GM18870 (cell line): Measurements from ENCODE around the gene CXCL17.

ENCODE experiments used
- ATAC-seq: cut with Tn5 transposase; IDR thresholded peaks from one replicate; pipeline ENCODE4 v1.9.1; 2021; ENCODE audit warnings: moderate library complexity; ENCODE audit not compliant: unreplicated experiment

CXCL17 gene

DNA sequence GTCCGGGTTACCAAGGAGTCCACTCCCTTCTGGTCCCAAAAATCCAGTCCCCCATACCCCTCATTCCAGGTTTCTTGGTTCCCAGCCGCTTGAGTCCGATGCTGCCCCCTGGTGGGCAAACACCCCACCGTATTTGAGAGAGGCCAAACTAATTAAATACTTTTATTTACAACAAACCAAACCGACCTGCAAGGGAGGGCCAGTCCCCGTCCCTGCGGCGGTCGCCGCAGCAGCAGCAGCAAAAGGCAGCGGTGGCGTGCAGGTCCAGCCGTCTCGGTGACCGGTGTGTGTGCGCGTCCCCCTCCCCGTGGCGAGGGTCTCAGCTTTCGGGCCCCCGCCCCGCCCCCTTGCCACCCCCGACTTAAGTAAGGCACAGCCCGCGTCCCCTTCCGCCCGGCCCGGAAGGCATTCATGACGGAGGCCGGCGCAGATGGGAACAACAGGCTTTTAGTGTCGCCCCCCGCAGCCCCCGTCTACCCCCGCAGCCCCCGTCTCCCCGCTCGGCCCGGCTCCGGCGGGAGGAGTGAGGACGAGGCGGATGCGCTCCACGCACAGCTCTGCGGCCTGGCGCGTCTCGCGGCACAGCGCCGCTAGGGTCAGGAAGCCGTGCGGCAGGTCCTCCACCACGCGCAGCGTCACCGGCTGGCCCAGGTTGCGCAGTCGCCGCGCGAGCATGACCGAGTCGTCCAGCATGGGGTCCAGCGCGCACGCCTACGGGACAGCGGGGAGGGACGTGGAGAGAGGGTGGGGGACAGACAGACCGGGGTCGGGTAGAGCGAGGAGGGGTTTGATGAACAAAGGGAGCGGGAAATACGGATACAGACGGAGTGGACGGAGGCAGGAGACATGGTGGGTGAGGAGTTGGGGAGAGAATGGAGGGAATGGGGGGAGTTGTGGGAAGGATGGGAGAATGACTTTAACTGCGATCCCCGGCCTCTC is 41.1 kb downstream of the CXCL17 start:
- ATAC-seq, result no peak

DNA sequence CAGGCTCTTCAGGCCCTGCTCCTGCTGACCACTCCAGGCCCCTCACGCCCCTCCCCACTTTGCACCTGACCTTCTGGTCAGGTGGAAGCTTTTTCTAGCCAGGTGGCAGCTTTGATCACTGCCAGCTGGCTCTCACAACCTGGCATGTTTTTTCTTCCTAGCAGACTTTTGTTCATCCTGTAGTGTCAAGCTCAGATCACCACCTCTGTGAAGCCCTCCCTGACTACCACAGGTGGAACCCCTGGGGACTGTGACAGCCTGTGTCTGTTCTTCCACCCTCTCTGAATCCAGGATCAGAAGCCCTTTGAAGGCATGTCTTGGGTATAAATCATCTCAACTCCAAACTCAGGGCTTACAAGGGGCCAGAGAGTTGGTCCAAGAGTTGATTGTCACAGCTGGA is 42.3 kb downstream of the CXCL17 start:
- no peak for ATAC-seq

DNA sequence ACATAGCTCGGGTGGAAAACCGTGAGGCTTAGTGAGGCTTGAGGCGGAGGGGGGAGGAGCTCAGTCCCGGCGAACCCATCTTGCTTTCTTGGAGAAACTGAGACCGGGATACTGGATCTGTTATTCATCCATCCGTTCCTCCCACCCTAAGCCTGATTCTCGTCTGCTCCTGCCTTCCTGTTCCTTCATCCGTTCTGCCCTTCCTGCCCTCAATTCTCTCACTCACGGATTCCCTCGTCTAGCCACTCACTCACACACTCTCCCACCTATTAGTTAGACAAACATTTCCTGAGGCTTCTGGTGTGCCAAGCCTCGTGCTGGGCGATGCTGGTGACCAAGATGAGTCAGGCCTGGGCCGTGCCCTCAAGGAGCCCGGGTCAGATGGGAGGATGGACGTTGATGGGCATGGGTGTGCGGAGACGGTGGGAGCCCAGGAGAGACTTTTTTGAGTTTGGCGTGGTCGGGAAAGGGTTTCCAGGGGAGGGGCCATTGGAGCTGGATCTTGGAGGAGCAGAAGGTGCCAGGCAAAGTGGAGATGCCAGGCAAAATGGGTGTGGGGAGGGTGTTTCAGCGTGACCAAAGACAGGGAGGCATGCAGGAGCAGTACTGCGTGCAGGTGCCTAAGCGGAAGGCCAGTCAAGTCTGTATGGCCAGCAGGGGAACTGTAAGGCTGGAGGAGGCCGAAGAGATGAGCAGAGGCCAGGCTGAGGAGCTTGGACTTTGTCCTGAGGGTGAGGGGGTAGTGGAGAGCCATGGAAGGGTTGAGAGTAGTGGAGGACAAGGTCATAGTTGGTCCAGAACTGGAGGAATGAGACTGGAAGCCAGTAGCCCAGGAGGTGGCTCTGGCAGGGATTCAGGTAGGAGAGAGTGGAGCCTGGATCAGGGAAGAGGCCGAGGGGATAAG is 45.2 kb downstream of the CXCL17 start:
- ATAC-seq, result no peak

DNA sequence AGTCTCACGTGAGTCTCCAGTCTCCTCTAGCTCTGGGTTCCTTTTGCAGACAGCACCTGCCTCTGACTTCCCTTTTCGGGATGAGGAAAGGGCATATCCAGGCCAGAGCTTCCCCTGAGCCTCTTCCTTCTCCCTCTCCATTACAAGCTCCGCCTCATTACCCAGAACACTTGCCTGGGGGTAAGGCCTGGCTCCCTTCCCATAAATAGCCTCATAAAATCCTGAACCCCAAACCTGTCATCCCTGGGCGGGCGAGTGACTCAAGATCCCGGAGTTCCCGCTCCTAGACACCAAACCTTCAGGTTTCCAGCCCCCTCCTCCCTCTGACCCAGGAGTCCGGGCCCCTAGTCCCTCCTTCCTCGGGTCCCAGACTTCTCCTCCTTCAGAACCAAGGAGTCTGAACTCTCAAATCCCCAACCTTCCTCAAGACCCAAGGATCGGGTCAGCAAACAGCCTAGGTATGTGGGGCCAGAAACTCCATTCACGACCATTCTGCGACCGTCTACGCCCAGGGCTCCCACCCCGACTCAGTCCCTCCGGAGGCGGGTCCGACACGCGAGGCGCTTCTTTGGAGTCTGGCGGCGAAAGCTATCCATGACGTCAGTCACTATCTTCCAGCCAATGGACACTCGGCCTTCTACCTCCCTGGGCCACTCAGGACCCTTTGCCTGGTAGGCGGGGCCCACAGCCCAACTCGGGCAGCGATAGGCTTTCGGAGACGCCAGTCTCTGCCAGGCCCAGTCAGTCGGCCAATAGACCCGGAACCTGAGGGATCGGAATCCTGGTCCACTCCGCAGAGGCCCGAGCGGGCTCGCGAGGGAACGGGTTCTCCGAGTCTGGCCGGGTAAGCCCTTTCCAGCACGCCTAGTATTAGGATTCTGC is 46.1 kb downstream of the CXCL17 start:
- peak; percentile 78 for ATAC-seq

DNA sequence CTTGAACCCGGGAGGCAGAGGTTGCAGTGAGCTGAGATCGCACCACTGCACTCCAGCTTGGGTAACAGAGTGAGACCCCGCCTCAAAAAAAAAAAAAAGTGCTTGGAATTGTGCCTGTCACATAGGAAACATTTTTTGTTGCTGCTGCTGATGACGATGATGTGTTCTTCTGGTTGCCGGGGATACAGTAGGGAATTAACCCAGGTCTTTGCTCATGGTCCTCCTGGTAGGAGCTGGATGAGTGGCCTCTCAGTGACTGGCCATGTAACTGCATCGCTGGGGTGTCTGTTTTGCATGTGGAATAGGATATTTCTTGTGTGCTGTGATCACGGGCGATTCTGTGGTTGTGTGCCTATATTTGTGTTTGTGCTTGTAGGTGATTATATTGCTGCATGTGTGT is 48.0 kb downstream of the CXCL17 start:
- ATAC-seq, result no peak

DNA sequence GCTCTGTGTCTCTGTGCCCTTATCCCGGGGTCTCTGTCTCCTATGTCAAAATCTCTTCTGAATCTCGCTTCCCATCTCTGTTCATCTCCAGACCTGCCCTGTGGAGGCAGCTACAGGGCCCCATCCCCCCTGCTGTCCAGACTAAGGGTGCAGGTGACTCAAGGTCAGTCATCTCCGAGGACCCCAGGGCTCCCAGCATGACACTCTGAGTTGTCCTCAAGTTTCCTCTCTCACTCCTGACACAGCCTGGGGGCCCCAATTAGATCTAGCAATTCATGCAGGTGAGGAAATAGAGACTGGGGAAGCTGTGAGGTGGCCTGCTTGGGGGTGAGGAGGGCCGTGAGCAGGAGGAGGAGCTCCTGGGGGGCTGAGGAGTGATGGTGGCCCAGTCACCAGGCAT is 50.6 kb downstream of the CXCL17 start:
- no peak for ATAC-seq

DNA sequence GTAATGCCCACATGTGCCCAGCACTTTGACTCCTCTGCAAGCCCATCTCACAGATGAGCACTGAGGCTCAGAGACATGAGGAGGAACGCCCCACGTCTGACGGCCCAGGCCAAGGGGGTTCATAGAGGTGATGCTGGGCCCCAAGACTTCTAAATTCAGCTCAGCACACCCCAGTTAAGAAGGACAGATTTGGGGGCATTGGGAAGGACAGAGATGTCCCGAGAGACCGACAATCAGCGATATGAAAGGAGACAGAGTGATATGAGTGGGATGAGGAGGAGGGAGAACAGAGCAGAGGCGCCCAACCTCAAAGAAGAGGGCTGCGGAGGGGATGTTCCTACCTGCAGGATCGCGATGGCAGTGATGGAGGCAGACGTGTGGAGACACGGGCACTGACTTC is 52.8 kb downstream of the CXCL17 start, which contains the start of gene CNFN:
Gene CNFN (minus strand): TSS at position 399 of the 400 bp plus-strand sequence. CDS start 1,260 bp downstream, outside the sequence.
- ATAC-seq, result no peak

DNA sequence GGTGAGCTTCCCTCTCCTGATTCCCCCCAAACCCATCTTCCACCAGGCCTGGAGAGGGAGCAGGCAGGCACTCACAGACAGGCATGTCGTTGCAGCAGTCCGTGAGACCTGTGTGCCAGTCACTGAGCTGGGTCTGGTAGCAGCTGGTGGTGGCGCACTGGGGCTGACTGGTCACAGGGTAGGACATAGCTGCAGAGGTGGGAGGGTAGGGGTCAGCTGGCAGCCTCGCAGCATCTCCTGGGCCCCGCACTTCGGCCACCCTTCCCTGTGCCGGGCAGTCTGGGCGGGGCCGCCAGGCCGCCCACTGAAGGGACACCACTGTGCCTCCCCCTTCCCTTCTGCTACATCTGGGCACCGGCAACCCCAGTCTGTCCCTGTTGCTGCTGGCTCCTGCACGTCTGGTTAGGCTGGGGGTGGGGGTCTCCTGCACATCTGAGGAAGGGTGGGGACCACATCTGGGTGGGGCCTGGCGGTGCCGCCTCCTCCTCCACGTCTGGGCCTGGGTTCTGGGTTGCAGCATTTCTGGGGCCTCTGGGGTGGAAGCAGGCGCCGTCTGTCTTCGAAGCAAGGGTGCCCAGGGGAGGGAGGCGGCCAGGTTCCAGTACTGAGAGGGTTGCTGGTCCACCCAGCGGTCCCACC is 53.8 kb downstream of the CXCL17 start:
- no peak for ATAC-seq

DNA sequence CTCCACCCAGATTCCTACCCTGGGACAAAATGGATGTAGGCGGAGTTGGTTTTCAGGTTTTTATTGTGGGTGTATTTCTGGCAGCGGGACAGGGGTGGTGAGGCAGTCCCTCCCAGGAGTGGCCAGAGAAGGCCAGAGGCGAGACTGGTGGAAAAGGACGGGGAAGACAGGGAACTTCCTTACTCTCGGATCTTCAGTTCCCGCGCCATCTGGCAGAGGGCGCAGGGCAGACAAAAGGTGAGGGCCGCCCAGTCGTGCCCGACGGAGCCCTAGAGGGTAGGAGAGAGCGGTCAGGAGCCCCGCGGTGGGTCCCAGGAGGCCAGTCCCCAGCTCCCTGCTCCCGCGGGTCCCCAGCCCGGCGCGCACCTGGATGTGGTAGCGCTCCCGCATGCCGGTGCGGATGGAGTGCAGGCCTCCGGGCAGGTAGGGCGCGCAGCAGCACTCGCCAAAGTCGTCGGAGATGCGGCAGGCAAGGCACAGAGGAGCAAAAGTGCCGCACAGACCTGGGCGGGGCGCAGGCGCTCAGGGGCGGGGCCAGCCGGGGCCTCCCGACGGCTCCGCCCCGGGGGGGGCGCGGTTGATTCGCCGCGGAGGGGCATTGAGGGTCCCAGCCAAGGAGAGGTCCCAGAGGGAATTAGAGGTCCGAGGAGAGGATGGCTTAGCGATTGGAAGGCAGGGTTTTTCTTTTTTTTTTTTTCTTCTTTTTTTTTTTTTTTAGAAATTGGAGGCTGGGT is 55.6 kb downstream of the CXCL17 start:
- ATAC-seq, result no peak

DNA sequence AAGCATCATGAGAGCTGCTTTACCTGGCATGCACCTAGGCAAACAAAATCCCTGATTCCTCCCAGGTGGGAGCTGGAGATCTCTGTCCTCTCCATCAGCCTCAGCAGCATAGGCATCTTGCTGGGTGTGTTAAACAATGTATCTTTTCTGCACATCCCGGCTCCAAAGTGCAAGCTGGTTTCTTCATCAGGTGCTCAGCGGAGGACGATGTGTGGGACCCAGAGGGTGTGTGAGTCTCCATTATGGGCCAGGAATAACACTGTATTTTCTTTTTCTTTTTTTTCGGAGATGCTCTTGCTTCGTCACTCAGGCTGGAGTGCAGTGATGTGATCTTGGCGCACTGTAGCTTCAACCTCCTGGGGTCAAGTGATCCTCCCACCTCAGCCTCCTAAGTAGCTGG is 62.6 kb downstream of the CXCL17 start:
- no peak for ATAC-seq
